AG10803 (cell line): ENCODE measurements around the gene TIGAR.

Experiments used
- DNase-seq: peaks from one replicate; pipeline ENCODE4 v3.0.0; 2010; ENCODE audit warnings: low read depth
- H3K4me3 ChIP-seq: 2 replicates; pipeline ENCODE4 v1.5.1; 2011; ENCODE audit warnings: mild to moderate bottlenecking, low read length, control low read depth
- CTCF ChIP-seq: conservative IDR thresholded peaks from 2 replicates; pipeline ENCODE4 v1.5.1; 2011; ENCODE audit warnings: mild to moderate bottlenecking, low read length, control low read depth, inconsistent platforms

The TIGAR gene

GRCh38 chr12:4320853-4321701 is at the start of gene TIGAR:
TIGAR (plus strand) TSS chr12:4321213; CDS start chr12:4321272, 59 bp downstream.
- no peak for TF ChIP-seq CTCF
- H3K4me3 ChIP-seq, result peak within 1 kb of the TSS; percentile 90
- DNase-seq, result peak; percentile 90

GRCh38 chr12:4271717-4272423 is 49.1 kb upstream of the TIGAR start:
- H3K4me3 ChIP-seq, result peak overlapping the region; percentile 12; the same call in 1 of the 2 replicates
- DNase-seq, result no peak
- no peak for TF ChIP-seq CTCF

DNA sequence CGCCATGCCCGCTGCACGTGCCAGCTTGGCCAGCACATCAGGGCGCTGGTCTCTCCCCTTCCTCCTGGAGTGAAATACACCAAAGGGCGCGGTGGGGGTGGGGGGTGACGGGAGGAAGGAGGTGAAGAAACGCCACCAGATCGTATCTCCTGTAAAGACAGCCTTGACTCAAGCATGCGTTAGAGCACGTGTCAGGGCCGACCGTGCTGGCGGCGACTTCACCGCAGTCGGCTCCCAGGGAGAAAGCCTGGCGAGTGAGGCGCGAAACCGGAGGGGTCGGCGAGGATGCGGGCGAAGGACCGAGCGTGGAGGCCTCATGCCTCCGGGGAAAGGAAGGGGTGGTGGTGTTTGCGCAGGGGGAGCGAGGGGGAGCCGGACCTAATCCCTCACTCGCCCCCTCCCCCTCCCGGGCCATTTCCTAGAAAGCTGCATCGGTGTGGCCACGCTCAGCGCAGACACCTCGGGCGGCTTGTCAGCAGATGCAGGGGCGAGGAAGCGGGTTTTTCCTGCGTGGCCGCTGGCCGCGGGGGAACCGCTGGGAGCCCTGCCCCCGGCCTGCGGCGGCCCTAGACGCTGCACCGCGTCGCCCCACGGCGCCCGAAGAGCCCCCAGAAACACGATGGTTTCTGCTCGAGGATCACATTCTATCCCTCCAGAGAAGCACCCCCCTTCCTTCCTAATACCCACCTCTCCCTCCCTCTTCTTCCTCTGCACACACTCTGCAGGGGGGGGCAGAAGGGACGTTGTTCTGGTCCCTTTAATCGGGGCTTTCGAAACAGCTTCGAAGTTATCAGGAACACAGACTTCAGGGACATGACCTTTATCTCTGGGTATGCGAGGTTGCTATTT is 48.4 kb upstream of the TIGAR start:
- DNase-seq, result no peak
- TF ChIP-seq CTCF, result no peak
- no peak overlapping the region for H3K4me3 ChIP-seq

GRCh38 chr12:4273273-4273651 is 47.8 kb upstream of the TIGAR start:
- no peak for TF ChIP-seq CTCF
- no peak overlapping the region for H3K4me3 ChIP-seq
- DNase-seq, result no peak

- no peak for TF ChIP-seq CTCF
- peak; percentile 28 for DNase-seq
- peak within 1 kb of the TSS; percentile 48 for H3K4me3 ChIP-seq
Measured at GRCh38 chr12:4273652-4274395, 47.2 kb upstream of the TIGAR start, which contains the start of gene CCND2. CCND2 (plus strand) TSS chr12:4273762; CDS start chr12:4274041, 279 bp downstream.

DNA sequence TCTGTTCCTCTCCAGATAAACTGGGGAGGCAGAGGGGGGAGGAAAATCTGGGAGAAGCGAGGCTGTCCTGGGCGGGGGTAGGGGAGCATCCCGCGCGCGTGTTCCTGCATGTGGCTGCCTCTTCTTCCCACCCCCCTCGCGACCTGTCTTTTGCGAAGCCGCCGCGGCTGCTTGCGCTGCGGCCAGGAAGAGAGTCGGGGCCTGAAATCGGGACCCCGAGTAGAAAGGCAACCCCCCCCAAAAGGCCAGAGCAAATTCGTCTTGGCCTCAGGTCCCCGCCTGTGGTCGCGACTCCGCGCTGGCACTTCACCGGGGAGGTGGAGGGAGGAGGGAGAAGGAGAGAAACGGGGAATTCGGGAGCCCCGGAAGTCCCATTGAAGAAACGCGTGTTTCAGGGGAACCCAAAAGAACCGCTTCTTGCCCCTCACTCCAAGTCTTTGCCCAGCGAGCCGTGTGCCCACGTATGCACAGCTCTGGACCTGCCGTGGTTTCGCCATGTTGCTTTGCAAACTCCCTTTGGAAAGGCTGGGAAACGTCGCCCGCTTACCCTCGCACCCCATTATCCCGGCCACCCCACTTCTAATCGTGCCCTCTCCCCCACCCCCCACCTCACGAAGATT is 46.5 kb upstream of the TIGAR start:
- DNase-seq, result no peak
- H3K4me3 ChIP-seq, result peak overlapping the region; percentile 48
- TF ChIP-seq CTCF, result no peak
